Measurements from ENCODE around the gene PTX4.

PTX4 gene

GRCh38 chr16:1459967-1460366 lies 28.8 kb downstream of the PTX4 start:
- DNase-seq (ENCODE audit: low read depth) = no peak

- DNase-seq (ENCODE audit: low read depth) = no peak
Measured at GRCh38 chr16:1458977-1459341, 29.8 kb downstream of the PTX4 start.

DNA sequence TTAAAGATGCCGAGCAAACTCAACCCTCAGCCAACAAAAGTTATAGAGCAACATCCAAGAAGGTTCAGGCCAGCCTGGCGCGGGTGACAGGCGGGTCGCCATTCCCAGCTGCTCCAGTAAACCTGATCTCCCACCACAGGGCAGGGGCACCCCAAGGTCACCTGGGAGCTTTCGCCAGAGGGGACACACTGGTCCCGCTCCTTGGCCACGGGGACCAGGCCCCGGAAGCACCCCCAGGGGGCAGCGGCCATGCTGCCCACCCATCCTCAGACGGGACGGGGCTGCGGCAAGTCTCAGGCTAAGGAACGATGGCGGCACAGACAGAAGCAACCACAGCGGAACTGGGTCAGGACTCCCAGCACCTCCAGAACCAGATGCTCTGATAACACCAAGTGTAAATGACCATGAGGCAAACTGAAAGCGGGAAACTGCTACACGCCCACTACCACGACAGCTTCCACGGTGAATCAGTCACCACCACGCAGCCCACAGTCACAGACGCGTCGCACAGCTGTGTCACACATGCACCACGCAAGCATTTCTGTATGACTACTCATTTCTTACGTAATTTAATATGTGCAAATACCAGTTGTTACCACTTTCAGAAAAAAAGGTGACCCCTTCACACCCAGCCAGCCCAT lies 30.3 kb downstream of the PTX4 start:
- DNase-seq (ENCODE audit: low read depth) = peak; percentile 42

- DNase-seq (ENCODE audit: low read depth) = no peak
Measured at GRCh38 chr16:1457489-1458245, 31.1 kb downstream of the PTX4 start.

DNA sequence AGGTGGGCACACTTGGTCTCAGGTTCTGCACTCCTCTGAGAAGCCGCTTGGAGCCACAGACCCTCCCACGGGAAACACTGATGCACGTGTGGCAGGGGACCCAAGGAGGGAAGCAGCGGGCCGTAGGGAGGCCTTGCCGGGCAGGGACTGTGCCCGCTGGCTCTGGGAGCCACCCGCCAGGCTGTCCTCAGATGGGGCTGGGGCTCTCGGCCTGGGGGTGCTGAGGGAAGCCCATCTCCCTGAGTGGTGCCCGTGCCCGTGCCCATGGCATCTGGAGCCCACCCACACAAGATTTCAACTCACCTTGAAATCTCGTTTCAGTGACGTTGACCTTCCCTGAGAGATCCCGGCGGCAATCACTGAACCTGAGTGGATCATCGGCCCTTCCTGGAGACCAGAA lies 31.8 kb downstream of the PTX4 start:
- no peak for DNase-seq (ENCODE audit: low read depth)

DNA sequence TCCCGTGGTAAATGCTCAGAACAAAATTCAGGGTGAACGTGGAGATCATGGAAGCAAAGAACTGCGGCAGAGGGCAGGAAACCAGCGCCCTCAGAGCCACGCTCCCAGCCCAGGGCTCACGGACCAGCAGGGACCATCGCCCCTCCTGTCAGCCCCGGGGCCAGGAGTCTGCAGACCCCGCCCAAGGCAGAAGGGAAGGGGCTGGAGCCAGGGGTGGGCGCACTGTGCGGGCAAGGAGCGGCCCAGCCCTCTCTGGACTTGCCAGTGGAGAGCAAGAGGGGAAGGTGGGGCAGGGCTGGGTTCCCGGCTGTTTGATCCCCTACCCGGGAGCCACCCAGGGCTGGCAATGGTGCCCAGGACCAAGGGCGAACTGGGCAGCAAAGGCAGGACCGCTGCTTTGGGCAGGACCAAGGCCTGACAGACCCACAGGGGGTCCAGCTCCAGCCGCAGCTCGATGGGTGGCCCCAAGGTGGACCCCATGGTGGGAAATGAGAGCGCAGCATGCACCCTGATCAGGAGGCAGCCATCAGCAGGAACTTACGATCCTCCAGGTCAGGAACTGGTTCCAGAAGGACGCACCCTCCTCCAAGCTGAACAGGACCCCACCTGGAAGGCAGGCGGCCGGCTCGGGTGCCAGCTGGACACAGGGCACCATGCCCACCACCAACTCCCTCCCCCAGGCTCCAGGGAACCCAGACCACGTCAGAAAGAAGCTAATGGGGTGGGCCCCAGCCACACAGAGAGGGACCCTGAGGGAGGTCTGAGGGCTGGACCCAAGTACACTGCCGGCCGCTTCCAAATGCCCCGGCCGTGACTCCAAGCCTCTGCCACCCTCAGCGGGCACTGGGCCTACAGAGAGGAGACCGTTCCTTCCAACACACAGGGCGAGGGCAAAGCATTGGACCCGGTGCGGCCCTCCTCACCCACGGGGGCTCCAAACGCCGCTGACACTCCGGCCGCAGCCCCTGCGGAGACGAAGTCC lies 33.3 kb downstream of the PTX4 start:
- no peak for DNase-seq (ENCODE audit: low read depth)

DNA sequence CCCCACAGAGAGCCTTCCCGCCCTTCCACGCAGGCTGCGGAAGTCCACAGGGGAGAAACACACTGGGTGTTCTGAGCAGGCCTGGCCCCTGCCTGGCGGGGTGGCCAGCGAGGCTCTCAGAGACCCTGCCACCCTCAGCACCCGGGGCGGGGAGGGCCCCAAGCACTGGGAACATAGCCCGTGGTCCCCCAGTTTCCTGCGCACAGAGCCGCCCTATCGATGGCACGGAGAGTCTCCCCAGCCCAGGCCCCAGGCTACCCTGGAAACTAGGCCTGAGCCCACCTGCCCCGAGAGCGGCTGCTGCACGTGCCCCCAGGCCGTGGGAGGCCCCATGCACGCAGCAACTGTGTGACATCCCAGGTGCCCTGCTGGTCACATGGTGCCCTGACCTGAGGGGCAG lies 34.2 kb downstream of the PTX4 start:
- no peak for DNase-seq (ENCODE audit: low read depth)

DNA sequence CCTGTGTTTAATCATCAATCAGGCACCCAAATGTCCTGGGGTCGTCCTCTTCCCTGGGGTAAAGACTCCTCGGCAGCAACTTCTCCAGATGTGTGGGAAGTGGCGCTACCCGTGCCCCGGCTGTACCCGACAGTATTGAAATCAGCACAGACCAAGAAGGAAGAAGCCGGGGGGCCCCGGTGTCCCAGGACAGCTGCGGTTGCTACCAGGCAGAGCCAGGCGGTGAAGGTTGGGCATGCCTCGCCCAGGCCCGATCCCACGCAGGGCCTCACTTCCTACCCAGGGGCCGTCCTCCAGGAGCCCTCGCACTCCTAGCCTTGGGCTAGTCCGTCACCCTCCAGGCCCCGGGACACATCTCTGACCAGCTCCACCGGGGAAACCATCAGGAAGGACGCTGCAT lies 35.4 kb downstream of the PTX4 start:
- DNase-seq (ENCODE audit: low read depth) = no peak

DNA sequence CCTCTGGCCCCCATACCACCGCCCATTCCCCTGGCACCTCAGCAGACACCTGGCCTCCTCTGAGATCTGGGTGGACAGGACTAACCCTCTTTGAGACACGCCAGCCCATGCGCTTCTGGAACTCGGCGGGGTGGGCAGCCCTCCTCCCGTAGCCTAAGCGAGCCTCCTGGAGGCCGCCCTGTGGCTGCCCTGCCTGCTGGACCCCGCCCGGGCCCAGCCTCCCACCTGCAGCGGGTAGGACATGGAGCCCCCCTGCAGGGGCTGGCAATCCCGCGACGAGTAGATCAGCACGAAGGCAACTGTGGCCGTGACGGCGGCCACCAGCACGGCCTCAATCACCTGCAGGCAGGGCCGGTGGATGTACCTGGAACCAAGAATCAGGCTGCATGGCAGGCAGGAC lies 36.2 kb downstream of the PTX4 start:
- DNase-seq (ENCODE audit: low read depth) = no peak

- no peak for DNase-seq (ENCODE audit: low read depth)
Measured at GRCh38 chr16:1451702-1452392, 36.9 kb downstream of the PTX4 start.

- DNase-seq (ENCODE audit: low read depth) = no peak
Measured at GRCh38 chr16:1450841-1451240, 37.9 kb downstream of the PTX4 start.

- DNase-seq (ENCODE audit: low read depth) = no peak
Measured at GRCh38 chr16:1450218-1450617, 38.5 kb downstream of the PTX4 start.

GRCh38 chr16:1449201-1449788 lies 39.4 kb downstream of the PTX4 start:
- DNase-seq (ENCODE audit: low read depth) = no peak

GRCh38 chr16:1448536-1449116 lies 40.1 kb downstream of the PTX4 start:
- no peak for DNase-seq (ENCODE audit: low read depth)

DNA sequence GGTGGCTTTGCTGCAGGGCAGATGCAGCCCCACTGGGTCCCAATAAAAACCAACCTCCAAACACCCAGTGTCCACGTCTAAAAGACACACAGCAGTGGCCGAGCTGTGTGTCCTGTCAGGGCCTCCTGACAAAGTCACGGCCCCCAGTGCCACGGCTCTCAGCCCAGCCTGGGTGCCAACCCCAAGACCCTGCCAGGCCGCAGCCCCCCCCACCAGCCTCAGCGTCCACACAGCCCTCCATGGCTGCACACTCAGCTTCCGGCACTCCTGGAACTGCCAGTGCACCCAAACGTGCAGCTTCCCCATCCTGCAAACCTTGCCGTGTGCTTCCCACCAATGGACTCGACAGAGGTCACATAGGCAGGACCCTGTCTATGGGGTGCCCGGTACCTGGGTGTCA lies 40.8 kb downstream of the PTX4 start:
- no peak for DNase-seq (ENCODE audit: low read depth)

GRCh38 chr16:1446296-1447080 lies 42.3 kb downstream of the PTX4 start:
- DNase-seq (ENCODE audit: low read depth) = no peak

DNA sequence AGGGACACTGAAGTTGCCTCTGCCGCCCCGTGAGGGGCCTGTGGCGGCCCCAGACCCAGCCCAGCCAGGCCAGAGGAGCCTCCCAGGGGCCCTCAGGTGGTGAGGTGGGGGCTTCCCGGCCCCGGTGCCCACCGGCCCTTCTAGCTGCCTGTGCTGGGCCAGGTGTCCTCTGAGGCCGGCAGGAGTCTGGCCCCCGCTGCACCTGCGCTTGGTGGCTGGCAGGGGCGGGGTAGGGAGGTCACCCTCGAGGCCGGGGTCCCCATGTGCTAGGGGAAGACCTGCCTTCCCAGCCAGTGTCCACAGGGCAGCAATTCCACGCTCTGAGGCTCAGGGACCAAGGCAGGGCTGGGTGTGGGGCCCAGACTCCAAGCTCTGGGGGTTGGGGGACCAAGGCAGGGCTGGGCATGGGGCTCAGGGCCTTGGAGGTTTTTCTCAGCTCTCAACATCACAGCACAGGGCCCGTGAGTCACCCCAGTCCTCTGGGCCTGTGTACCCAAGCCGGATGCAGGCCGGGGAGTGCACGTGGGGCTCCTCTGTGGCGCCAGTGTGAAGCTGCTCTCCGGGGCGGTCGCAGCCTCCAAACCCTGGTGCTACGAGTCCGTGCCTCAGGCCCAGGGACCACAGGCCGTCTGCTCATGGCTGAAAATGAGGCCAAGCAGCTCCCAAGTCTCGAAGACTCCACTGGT lies 43.1 kb downstream of the PTX4 start:
- no peak for DNase-seq (ENCODE audit: low read depth)

DNA sequence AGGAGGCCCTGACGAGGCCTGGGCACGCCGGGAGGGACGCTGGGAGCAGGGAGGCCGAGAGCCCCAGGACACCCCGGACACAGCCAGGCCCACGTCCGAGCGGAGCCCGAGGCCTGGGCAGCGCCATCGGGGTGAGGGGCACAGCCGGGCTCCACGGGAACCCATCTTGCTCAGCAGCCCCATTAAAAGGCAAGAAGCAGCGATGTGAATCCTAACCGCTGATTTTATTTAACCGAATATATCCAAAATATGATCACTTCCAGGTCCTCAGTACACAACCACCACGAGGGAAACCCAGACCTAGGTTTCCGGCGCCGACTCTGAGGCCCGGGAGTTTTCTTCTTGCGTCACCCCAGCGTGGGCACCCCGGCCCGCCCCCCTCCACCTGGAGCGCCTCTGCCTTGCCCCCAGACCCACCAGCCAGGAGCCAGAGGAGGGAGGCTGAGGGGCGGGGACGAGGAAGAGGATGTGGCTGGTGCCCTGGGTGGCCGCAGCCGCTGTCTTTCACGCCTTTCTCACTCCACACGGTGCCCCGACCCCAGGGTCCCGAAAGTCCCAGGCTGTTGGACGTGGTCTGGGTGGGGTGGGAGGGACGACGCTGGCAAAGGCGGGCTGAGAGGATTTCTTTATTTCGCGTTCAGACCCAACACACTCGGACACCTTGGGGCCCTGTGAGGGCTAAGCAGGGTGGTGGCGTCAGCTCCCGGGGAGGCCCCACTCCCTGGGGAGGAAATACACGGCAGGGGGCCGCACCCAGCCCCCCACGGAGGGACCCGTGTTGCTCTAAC lies 43.8 kb downstream of the PTX4 start:
- no peak for DNase-seq (ENCODE audit: low read depth)
